Breast epithelium (tissue), 4 donors: ENCODE data around the gene CTTNBP2NL. TPM values are rescaled to one million over a fixed set of nuclear protein-coding genes. Genes with fewer than 3 reads are reported as not detected.

ENCODE experiments used
- DNase-seq, 2 donors: peaks; one replicate each; pipeline ENCODE4 v3.0.0-alpha.2; 2019; ENCODE audit warnings: low spot score in 2 of 2
- H3K27ac ChIP-seq, 2 donors: fragments of 200-600 bp; sonication (generic) in 1 of 2; one replicate each; pipeline ENCODE4 v1.5.1; 2016 to 2019; ENCODE audit warnings: mild to moderate bottlenecking in 1 of 2
- H3K27me3 ChIP-seq, 2 donors: fragments of 200-600 bp; sonication (generic) in 1 of 2; one replicate each; pipeline versions ENCODE4 v1.5.1 to v1.6.0; 2017 to 2019; ENCODE audit warnings: control low read depth in 1 of 2, mild to moderate bottlenecking in 1 of 2
- H3K36me3 ChIP-seq: fragments of 200-600 bp; one replicate; pipeline ENCODE4 v1.5.1; 2019
- H3K4me1 ChIP-seq, 2 donors: fragments of 200-600 bp; sonication (generic); one replicate each; pipeline ENCODE4 v1.5.1; 2016 to 2019; ENCODE audit warnings: control low read depth in 1 of 2
- H3K4me3 ChIP-seq, 3 donors: fragments of 200-600 bp; sonication (generic); 1 replicate in 2 of 3; 2 replicates in 1 of 3; pipeline ENCODE4 v1.5.1; 2016 to 2019; ENCODE audit warnings: mild to moderate bottlenecking in 3 of 3, moderate library complexity in 2 of 3
- H3K9me3 ChIP-seq, 2 donors: fragments of 200-600 bp; sonication (generic) in 1 of 2; one replicate each; pipeline ENCODE4 v1.5.1; 2016 to 2019; ENCODE audit warnings: control low read depth in 1 of 2
- POLR2A ChIP-seq: fragments of 450-650 bp; IDR thresholded peaks from one replicate; pipeline ENCODE4 v1.6.1; 2016; ENCODE audit warnings: antibody characterized with exemption, mild to moderate bottlenecking, moderate library complexity
- POLR2AphosphoS5 ChIP-seq, 3 donors: sonication (generic); formaldehyde crosslinking; IDR thresholded peaks; one replicate each; pipeline ENCODE4 v1.6.1; 2017; ENCODE audit warnings: antibody characterized with exemption in 3 of 3
- intact Hi-C: fragments of 100-400 bp; cut with DNase I; formaldehyde crosslinking; loops from one replicate; pipeline ENCODE4 v1.15.1; 2023; ENCODE audit warnings: low total_unique reads
- total RNA-seq, 3 donors: library from RNA; depleted of rRNA; stranded (reverse); fragments of >200 nt; gene quantifications; one replicate each; pipeline ENCODE4 v1.1.0, GENCODE V29; 2016
- TF ChIP-seq, protein P1 (sequence below), 3 donors: fragments of 450-650 bp; IDR thresholded peaks; one replicate each; pipeline ENCODE4 v1.5.1; 2016 to 2017; ENCODE audit warnings: antibody characterized with exemption in 3 of 3, mild to moderate bottlenecking in 3 of 3, moderate library complexity in 3 of 3

The CTTNBP2NL gene
- total RNA-seq, 3 donors from 2014 or later: 24.1 to 30.4 (median 25.9) TPM

DNA sequence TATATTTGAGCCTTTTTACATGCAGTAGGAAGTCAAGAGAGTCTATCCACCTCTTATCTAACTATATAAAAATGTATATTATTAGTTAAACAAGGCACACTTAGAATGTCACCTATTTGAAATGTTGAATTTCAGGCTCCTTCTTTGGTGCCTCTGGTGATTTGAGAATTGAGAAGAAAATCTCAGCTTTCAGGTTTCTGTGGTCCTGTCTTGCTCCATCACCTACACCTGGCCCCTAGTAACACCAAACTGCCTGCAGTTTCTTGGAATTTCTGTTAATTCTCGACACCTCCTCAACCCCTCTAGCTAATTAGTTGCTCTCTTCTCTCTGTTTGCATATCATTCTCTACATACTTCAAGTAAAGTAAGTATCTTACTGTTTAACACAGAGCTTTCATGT lies 57.9 kb downstream of the CTTNBP2NL start:
- intact Hi-C loops: no loop called here
- no peak for TF ChIP-seq POLR2A
- Histone ChIP-seq H3K9me3 (no peaks in the 10 kb centered on the region), H3K36me3 (no peaks in the 10 kb centered on the region), H3K4me1 (no peaks in the 10 kb centered on the region), H3K27me3 (no peaks in the 10 kb centered on the region), H3K27ac (no peak overlapping the region), H3K4me3 (no peak overlapping the region)
- DNase-seq: no peak

DNA sequence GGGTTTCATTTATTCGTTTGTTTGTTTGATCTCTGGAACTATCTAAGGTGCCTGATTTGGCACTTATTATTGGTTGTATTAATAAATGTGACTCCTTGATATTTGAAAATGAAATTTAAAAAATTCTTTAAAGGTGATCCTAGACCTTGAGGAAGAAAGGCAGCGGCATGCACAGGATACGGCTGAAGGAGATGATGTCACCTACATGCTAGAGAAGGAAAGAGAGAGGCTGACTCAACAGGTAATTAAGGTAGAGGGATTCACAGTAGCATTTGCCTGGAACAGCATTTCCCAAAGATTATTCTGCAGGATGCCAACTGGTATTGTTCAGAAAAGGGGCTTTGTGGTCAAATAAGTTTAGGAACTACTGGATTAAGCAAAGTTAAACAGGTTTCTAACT lies 58.3 kb downstream of the CTTNBP2NL start:
- Histone ChIP-seq H3K27me3 (no peaks in the 10 kb centered on the region), H3K4me1 (no peaks in the 10 kb centered on the region), H3K27ac (no peak overlapping the region), H3K4me3 (no peak overlapping the region), H3K9me3 (no peaks in the 10 kb centered on the region), H3K36me3 (no peaks in the 10 kb centered on the region)
- TF ChIP-seq, protein P1, sequence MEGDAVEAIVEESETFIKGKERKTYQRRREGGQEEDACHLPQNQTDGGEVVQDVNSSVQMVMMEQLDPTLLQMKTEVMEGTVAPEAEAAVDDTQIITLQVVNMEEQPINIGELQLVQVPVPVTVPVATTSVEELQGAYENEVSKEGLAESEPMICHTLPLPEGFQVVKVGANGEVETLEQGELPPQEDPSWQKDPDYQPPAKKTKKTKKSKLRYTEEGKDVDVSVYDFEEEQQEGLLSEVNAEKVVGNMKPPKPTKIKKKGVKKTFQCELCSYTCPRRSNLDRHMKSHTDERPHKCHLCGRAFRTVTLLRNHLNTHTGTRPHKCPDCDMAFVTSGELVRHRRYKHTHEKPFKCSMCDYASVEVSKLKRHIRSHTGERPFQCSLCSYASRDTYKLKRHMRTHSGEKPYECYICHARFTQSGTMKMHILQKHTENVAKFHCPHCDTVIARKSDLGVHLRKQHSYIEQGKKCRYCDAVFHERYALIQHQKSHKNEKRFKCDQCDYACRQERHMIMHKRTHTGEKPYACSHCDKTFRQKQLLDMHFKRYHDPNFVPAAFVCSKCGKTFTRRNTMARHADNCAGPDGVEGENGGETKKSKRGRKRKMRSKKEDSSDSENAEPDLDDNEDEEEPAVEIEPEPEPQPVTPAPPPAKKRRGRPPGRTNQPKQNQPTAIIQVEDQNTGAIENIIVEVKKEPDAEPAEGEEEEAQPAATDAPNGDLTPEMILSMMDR (IDR thresholded peaks at IDR 0.05): no peak
- no peak for TF ChIP-seq POLR2A
- TF ChIP-seq POLR2AphosphoS5 (IDR thresholded peaks at IDR 0.05): no peak
- no peak for DNase-seq
- intact Hi-C loops: no loop called here

DNA sequence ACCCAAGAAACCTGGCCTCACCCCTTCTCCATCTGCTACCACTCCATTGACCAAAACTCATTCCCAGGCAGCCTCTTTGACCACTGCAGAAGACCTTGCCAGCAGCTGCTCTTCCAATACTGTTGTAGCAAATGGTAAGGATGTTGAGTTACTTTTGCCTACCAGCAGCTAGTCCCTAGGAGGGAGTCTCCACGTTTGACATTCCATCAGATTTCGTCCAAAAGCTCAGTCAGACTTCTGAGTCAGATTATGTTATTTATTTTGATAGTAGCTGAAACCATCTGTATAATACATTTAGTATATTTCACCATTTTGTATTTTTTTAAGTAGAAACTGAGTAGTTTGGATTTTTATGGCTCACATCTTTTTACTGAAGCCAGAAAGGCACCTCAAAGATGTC lies 61.2 kb downstream of the CTTNBP2NL start:
- Histone ChIP-seq H3K9me3 (no peaks in the 10 kb centered on the region), H3K4me3 (no peak overlapping the region), H3K36me3 (no peaks in the 10 kb centered on the region), H3K4me1 (no peaks in the 10 kb centered on the region), H3K27ac (no peak overlapping the region), H3K27me3 (no peaks in the 10 kb centered on the region)
- no peak for DNase-seq
- intact Hi-C loops: no loop called here
- no peak for TF ChIP-seq POLR2AphosphoS5 (IDR thresholded peaks at IDR 0.05)
- TF ChIP-seq, protein P1 (IDR thresholded peaks at IDR 0.05): no peak
- TF ChIP-seq POLR2A: no peak

DNA sequence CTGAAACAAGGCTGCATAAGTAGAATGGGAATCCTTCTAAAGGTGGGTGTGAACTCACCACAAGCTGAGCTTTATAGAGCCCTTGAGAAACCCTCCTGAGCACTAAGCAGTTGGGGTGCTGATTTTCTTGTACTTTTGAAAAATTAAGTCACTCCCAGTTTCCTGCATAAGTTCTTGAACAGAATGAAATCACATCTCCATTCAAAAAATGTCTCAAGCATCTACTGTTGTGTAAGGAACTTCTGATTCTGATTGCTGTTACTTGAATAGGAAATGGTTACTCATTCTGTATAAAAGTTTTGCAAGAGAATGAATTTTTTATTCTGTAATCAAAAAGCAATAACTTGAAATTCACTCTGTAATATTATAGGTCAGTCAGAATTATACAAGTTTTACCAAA lies 61.9 kb downstream of the CTTNBP2NL start:
- Histone ChIP-seq H3K27ac (no peak overlapping the region), H3K4me1 (no peaks in the 10 kb centered on the region), H3K36me3 (no peaks in the 10 kb centered on the region), H3K27me3 (no peaks in the 10 kb centered on the region), H3K9me3 (no peaks in the 10 kb centered on the region), H3K4me3 (no peak overlapping the region)
- DNase-seq: no peak
- intact Hi-C loops: no loop called here
- TF ChIP-seq, protein P1 (IDR thresholded peaks at IDR 0.05): no peak
- TF ChIP-seq POLR2AphosphoS5 (IDR thresholded peaks at IDR 0.05) (no peak), POLR2A (no peak)

DNA sequence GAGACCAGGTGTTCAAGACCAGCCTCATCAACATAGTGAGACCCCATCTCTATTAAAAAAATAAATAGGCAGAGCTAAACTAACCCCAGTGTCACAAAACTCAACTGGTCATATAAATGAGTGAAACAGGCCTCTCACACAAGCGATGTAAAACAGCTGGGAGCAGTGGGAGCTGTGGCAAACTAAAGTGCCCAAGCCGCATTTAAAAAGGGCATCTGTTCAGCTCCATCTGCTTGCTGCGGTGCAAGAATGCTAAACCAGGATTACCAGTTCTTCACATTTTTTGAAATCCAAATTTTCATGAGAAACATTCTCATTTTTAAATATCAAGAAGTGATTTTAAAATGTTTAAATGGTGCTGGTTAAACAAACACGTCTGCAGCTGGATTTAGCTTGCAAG lies 62.7 kb downstream of the CTTNBP2NL start:
- Histone ChIP-seq H3K9me3 (no peaks in the 10 kb centered on the region), H3K27me3 (no peaks in the 10 kb centered on the region), H3K27ac (no peak overlapping the region), H3K4me3 (no peak overlapping the region), H3K4me1 (no peaks in the 10 kb centered on the region), H3K36me3 (no peaks in the 10 kb centered on the region)
- TF ChIP-seq POLR2A: no peak
- TF ChIP-seq, protein P1 (IDR thresholded peaks at IDR 0.05): no peak
- TF ChIP-seq POLR2AphosphoS5 (IDR thresholded peaks at IDR 0.05): no peak
- no peak for DNase-seq
- intact Hi-C loops: no loop called here

DNA sequence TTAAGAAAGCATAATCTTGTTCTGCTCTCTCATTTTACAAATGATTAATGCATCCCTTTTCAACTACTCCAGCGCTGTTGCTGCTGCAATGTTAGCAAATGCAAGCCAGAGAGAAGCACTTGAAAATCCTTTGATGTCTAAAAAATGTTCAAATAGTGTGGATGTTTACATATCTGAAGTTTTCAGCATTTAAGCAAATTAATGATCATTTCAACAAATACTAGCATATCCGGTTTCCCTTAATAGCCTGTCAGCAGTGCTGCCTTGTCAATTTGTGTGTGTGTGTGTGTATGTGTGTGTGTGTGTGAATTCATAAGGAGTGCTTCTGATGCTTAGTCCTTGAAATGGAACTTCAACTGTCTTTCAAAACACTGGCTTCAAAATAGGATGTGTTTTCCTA lies 64.6 kb downstream of the CTTNBP2NL start:
- DNase-seq: no peak
- intact Hi-C loops: loop anchor here (10.0 kb wide), 1 partner anchor 66 kb away; the partner anchor contains the start of gene CTTNBP2NL

More for the DNA sequence above, 64.6 kb downstream of the CTTNBP2NL start:
- no peak overlapping the region for H3K4me3 ChIP-seq
- H3K9me3 ChIP-seq: no peaks in the 10 kb centered on the region
- H3K27ac ChIP-seq: no peak overlapping the region
- no peaks in the 10 kb centered on the region for H3K36me3 ChIP-seq
- no peaks in the 10 kb centered on the region for H3K27me3 ChIP-seq
- H3K4me1 ChIP-seq: peaks cover 0 to 3% of the 10 kb centered on the region in 2 donors
- TF ChIP-seq, protein P1 (IDR thresholded peaks at IDR 0.05): no peak
- TF ChIP-seq POLR2AphosphoS5 (IDR thresholded peaks at IDR 0.05): no peak
- no peak for TF ChIP-seq POLR2A
